Nephron progenitor cell (in vitro differentiated cells): ENCODE measurements around the gene PEX3.

ENCODE experiments used
- DNase-seq: peaks from one replicate; pipeline ENCODE4 v3.0.0; 2021
- H3K27ac Mint-ChIP-seq: 2 replicates; pipeline ENCODE4 v1.8.0; 2021; ENCODE audit warnings: mild to moderate bottlenecking, moderate library complexity, mixed read lengths
- H3K27me3 Mint-ChIP-seq: 2 replicates; pipeline ENCODE4 v1.8.0; 2021; ENCODE audit warnings: mild to moderate bottlenecking, low read depth, mixed read lengths; ENCODE audit not compliant: poor library complexity
- H3K36me3 Mint-ChIP-seq: 2 replicates; pipeline ENCODE4 v1.8.0; 2021; ENCODE audit warnings: low read depth, mixed read lengths
- H3K4me1 Mint-ChIP-seq: 2 replicates; pipeline ENCODE4 v1.8.0; 2021; ENCODE audit warnings: mixed read lengths
- H3K4me3 Mint-ChIP-seq: 2 replicates; pipeline ENCODE4 v1.8.0; 2021; ENCODE audit warnings: mild to moderate bottlenecking, moderate library complexity, mixed read lengths
- H3K9me3 Mint-ChIP-seq: 2 replicates; pipeline ENCODE4 v1.8.0; 2021; ENCODE audit warnings: mild to moderate bottlenecking, moderate library complexity, mixed read lengths
- CTCF ChIP-seq: fragments of 200-600 bp; sonication (generic); IDR thresholded peaks from 2 replicates; pipeline ENCODE4 v1.5.0; 2021; ENCODE audit warnings: antibody characterized with exemption

PEX3 gene

GRCh38 chr6:143450453-143451371 lies at the start of gene PEX3, which contains the start of gene ADAT2:
Gene PEX3, plus strand, starts transcription at chr6:143450805. Its CDS starts 238 bp downstream, at chr6:143451043.
Gene ADAT2, minus strand, starts transcription at chr6:143450695. Its CDS starts 37 bp downstream, at chr6:143450658.
- peak; percentile 93 for DNase-seq
- Mint-ChIP-seq H3K9me3 (no peaks in the 10 kb centered on the region), H3K36me3 (peaks cover 10% of the 10 kb centered on the region), H3K4me1 (peaks cover 34% of the 10 kb centered on the region), H3K27me3 (peaks cover 2% of the 10 kb centered on the region), H3K4me3 (peak within 1 kb of the TSS; percentile 94), H3K27ac (peak within 1 kb of the TSS; percentile 99)
- no peak for TF ChIP-seq CTCF

GRCh38 chr6:143401068-143401446 lies 49.5 kb upstream of the PEX3 start:
- Mint-ChIP-seq H3K9me3 (no peaks in the 10 kb centered on the region), H3K36me3 (no peaks in the 10 kb centered on the region), H3K4me1 (peaks cover 46% of the 10 kb centered on the region), H3K27ac (peak overlapping the region; percentile 17), H3K27me3 (no peaks in the 10 kb centered on the region), H3K4me3 (no peak overlapping the region)
- DNase-seq = no peak
- no peak for TF ChIP-seq CTCF

GRCh38 chr6:143401636-143402370 lies 48.8 kb upstream of the PEX3 start:
- peaks cover 39% of the 10 kb centered on the region for H3K4me1 Mint-ChIP-seq
- no peak overlapping the region for H3K27ac Mint-ChIP-seq
- H3K36me3 Mint-ChIP-seq = no peaks in the 10 kb centered on the region
- no peaks in the 10 kb centered on the region for H3K9me3 Mint-ChIP-seq
- no peak overlapping the region for H3K4me3 Mint-ChIP-seq
- H3K27me3 Mint-ChIP-seq = no peaks in the 10 kb centered on the region
- DNase-seq = no peak
- no peak for TF ChIP-seq CTCF

- Mint-ChIP-seq H3K4me3 (no peak overlapping the region), H3K4me1 (peaks cover 29% of the 10 kb centered on the region), H3K9me3 (no peaks in the 10 kb centered on the region), H3K27me3 (no peaks in the 10 kb centered on the region), H3K27ac (no peak overlapping the region), H3K36me3 (no peaks in the 10 kb centered on the region)
- DNase-seq = no peak
- TF ChIP-seq CTCF = no peak
Measured at GRCh38 chr6:143402721-143403336, 47.8 kb upstream of the PEX3 start.

- H3K4me3 Mint-ChIP-seq = no peak overlapping the region
- H3K27ac Mint-ChIP-seq = no peak overlapping the region
- H3K36me3 Mint-ChIP-seq = no peaks in the 10 kb centered on the region
- peaks cover 16% of the 10 kb centered on the region for H3K4me1 Mint-ChIP-seq
- no peak for TF ChIP-seq CTCF
- peaks cover 7% of the 10 kb centered on the region for H3K9me3 Mint-ChIP-seq
- no peak for DNase-seq
- H3K27me3 Mint-ChIP-seq = no peaks in the 10 kb centered on the region
Measured at GRCh38 chr6:143405373-143406154, 45.0 kb upstream of the PEX3 start.
